Fibroblast of lung (primary cell): ENCODE data around the gene IL17C.

Experiments
- EZH2 ChIP-seq: IDR thresholded peaks from 2 replicates; pipeline ENCODE4 v1.5.1; 2012; ENCODE audit warnings: low read length, control low read depth, mild to moderate bottlenecking; ENCODE audit errors: missing control alignments
- TF ChIP-seq, protein P1 (sequence below), 2 donors: IDR thresholded peaks in 1 of 2; conservative IDR thresholded peaks in 1 of 2; 1 replicate in 1 of 2; 2 replicates in 1 of 2; pipeline ENCODE4 v1.5.1; 2011 to 2012; ENCODE audit warnings: low read length in 2 of 2, control low read depth in 1 of 2, inconsistent platforms in 1 of 2, low read depth in 1 of 2, mild to moderate bottlenecking in 1 of 2

DNA sequence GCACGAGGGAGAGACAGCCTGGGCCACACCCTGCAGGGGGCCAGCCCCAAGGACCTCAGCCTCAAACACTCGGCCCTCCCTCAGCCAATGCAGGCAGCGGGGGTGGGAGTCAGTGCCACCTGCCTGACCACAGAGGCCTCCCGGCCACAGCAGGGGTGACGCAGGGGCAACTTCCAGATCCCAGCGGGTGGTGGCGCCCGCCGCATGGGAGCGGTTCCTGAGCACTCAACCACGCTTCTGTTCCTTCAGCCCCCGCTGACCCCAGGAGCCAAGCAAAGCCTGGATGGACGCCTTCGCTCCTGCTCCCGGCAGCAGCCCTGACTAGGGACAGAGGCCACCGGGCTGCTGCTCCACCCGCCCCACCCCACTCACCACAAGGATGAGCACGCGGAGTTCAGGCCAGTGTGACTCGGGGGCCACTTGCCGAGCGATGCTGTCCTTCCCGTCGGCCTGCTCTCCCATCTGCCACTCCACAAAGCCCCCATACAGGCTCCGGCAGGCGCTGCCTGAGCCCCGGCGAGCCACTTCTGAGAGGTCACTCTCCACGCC, 17.4 kb downstream of the IL17C start:
- TF ChIP-seq, protein P1, sequence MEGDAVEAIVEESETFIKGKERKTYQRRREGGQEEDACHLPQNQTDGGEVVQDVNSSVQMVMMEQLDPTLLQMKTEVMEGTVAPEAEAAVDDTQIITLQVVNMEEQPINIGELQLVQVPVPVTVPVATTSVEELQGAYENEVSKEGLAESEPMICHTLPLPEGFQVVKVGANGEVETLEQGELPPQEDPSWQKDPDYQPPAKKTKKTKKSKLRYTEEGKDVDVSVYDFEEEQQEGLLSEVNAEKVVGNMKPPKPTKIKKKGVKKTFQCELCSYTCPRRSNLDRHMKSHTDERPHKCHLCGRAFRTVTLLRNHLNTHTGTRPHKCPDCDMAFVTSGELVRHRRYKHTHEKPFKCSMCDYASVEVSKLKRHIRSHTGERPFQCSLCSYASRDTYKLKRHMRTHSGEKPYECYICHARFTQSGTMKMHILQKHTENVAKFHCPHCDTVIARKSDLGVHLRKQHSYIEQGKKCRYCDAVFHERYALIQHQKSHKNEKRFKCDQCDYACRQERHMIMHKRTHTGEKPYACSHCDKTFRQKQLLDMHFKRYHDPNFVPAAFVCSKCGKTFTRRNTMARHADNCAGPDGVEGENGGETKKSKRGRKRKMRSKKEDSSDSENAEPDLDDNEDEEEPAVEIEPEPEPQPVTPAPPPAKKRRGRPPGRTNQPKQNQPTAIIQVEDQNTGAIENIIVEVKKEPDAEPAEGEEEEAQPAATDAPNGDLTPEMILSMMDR (conservative IDR thresholded peaks at IDR 0.05 in 1 of 2, IDR thresholded peaks at IDR 0.05 in 1 of 2; ENCODE audit: low read depth in 1 of 2, low read length in 2 of 2), result no peak
- no peak for TF ChIP-seq EZH2
